GM19455 (cell line): ENCODE data around the gene APOL1.
"Not testable (repeated sequence)": the region's sequence is repeated elsewhere in the genome, so short reads cannot be mapped to it uniquely, and the experiment has no call there.

Source experiments
- ATAC-seq: cut with Tn5 transposase; IDR thresholded peaks from one replicate; pipeline ENCODE4 v1.9.1; 2021; ENCODE audit not compliant: unreplicated experiment

The APOL1 gene

DNA sequence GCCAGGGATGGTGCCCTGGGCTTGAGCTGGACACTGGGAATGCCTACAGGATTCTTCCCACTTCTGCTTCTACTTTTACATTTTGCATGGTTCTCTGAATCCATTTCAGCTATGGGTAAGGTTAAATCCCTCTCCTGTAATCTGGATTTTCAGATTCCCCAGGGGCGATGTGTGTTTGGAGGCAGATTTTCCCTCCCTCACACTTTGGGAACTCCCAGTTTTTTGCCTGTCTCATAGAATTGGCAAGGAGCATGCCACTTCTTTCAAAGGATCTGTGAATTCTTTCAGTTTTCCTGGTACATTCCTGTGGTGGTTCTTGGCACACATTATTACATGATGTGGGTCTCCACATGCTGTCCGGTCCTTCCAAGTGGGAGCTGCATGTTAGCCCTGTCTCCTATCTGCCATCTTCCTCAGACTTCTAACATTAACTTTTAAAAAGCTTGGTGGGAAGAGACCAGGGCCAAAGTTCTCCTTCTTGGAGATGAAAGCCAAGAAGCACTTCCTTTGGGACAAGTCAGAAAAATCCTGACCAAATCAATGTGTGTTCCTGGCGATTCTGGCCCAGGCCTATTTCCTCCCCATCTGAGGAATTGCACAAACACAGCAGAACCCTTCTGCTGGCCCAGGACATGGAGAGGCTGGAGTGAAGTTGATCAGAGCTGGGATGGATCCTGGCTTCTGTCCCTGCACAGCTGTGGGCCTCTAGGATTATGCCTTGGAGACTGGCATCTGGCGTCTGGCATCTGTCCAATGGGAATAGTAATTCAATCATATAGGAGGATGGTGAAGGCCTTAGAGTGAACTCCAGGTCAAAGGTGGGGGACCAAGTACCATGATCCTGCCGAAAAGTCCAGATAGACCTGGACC, 8.2 kb upstream of the APOL1 start:
- ATAC-seq: no peak

GRCh38 chr22:36245805-36246356, 7.1 kb upstream of the APOL1 start:
- ATAC-seq: no peak

DNA sequence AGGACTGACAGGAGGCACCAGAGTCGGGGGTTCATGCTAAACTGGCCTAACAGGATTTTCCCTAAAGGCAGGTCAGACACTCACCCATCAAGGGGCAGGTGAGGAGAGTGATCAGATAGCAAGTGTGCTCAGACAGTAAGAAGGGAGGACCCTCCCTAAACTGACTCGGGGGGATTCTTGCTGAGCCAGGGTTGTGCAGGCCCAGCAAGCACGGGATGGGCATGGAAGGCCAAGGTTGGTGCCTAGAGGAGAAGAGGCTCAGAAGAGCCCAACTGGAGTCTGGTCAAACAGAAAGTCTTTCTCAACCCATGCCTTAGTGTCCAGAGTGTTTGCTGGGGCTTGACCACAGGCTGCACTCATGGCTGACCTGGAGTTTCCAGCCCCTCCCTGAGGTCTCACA, 6.2 kb upstream of the APOL1 start:
- ATAC-seq: no peak

- no peak for ATAC-seq
These were observed 5.0 kb upstream of the APOL1 start for GRCh38 chr22:36247955-36248354.

DNA sequence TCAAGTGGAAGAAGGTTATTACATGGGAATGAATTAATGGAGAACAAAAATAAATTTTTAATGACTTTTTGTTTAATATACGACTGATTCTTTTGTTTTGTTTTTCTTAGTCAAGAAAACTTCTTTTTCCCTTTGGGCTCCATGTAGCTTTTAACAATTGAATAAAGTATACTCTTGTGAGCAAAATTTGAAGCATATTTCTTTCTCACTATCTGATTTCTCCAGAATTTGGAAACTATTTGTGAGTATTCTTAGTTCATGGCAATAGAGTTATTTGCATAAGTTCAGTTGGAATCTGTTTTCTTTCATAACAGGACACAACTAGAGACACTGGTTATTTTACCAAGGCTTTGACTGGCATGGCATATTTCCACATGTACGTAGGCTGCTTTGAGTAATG, 3.8 kb upstream of the APOL1 start:
- no peak for ATAC-seq

GRCh38 chr22:36250292-36250960, 2.5 kb upstream of the APOL1 start:
- ATAC-seq: not testable (repeated sequence)

DNA sequence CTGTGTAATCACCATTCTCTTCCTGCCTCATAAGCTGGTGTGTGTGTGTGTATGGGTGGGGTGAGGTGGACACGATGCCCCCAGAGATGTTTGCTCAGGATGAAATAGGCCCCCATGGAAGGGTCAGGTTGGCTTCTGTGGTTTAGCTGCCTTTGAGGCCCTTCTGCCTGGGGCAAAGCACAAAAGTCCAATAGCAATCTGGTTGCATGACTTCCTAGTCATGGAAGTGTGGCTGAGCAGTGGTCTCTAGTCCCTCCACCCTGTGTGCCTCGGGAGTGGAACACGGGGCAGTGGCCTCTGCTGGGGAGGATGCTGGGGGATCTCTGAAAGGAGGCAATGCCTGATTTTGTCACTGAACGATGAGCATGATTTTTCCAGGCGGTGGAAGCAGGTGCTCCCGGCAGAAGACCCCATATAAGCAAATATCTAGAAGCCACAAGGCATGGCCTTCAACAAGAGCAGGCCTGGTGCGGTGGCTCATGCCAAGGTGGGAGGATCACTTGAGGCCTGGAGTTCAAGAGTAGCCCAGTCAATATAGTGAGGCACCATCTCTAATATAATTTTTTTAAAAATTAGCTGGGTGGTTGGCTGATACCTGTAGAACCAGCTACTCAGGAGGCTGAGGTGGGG, 839 bp upstream of the APOL1 start:
- ATAC-seq: not testable (repeated sequence)

GRCh38 chr22:36253523-36254490, 874 bp downstream of the APOL1 start:
- no peak for ATAC-seq

- not testable (repeated sequence) for ATAC-seq
These were observed 2.6 kb downstream of the APOL1 start for GRCh38 chr22:36255572-36255971.

- no peak for ATAC-seq
These were observed 3.5 kb downstream of the APOL1 start for GRCh38 chr22:36256478-36256877.

- no peak for ATAC-seq
These were observed 4.4 kb downstream of the APOL1 start for GRCh38 chr22:36257308-36257707.

GRCh38 chr22:36257948-36258670, 5.2 kb downstream of the APOL1 start:
- no peak for ATAC-seq

DNA sequence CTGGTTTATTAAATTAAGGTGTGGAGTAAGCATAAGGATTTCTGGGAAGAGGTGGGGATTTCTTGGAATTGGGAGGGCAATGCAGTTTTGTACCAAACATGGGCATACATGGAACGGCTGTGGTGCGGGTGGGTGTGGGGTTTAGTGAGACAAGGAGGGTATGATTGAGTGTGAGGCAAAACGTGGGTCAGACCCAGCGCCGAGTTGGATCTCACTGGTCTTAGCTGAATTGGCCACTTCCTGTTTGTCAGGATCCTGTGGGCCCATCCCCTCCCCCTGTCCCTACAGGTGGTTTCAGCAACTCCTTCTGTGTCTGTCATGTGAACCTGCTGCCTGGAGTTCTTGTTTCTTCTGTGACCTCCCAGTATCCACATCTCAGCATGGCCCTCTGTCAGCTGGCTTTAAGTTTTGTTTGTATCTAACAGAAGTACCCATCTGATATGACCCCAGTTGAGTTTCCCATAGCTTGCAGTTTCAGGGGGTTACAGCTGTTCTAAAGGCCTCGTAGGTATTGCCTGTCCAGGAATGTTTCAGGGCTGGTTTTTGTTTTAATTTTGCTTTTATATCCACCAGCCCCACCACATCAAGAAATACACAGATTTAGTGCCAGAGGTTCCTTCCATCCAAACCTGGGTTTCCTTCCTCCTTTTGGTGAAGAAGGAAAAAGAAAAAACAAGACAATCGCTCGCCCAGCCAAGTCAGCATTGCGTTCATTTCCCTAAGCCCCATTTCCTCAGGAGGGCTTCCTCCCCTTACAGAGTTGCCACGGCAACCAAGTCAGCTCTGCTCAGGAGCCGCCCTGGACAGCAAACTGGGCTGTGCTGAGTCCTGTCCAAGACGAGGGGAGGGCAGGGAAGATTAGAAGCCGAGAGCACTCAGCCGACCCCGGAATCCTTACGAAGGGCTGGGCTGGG, 6.0 kb downstream of the APOL1 start:
- no peak for ATAC-seq

GRCh38 chr22:36259615-36260300, 6.8 kb downstream of the APOL1 start:
- ATAC-seq: no peak

- not testable (repeated sequence) for ATAC-seq
These were observed 8.7 kb downstream of the APOL1 start for GRCh38 chr22:36261675-36262074.

DNA sequence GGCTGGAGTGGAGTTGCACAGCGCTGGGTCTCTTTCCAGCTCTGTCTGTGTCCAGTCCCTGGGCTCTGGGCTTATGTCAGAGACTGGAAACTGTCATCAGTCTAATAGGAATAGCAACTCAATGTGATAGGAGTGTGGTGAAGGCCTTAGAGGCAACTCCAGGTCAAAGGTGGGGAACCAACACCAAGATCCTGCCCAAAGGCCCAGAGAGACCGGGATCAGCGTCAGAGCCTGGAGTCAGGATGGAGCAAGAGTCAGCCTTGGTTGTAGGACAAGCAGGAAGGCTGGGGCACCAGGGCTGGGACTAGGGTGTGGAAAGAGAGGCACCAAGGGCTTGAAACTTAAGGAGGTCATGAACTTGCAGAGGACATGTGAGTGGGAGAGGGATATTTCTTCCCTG, 9.4 kb downstream of the APOL1 start:
- ATAC-seq: not testable (repeated sequence)

DNA sequence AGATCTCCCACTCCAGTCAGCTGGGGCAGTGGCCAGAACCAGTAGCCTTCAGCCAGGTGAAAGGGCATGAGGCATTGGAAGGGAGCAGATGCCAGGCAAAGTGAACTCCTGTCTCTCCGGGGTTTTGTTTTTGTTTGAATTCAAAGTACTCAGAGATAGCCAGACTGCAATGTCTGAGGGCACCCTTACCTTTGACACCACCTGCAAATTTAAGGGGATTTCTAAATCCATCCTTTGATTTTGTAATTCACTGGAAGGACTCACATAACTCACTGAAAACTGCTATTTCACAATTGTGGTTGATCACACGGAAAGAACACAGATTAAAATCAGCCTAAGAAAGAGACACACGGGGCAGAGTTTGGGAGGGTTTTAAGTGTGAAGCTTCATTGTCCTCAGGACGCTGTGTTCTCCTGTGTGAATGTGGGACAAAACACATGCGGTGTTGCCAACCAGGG, 10.3 kb downstream of the APOL1 start:
- not testable (repeated sequence) for ATAC-seq
